Measurements from ENCODE around the gene AMMECR1.

Gene AMMECR1

DNA sequence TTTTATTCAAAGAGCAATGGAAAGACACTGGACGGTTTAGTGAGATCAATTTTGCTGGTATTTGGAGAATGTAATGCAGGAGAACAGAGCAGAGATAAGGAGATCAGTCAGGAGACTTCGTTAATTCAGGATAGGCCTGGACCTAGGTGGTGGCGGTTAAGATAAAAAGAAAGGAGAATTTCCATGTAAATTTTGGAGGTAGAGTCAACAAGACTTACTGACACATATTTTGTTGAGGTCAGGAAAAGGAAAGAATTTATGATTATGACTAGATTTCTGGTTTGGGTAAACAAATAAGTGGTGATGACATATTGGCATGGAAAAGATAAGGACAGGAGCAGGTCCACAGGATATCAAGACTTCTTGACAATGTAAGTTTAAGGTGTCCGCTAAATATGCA is 8.8 kb upstream of the AMMECR1 start:
- TF ChIP-seq, protein P1, sequence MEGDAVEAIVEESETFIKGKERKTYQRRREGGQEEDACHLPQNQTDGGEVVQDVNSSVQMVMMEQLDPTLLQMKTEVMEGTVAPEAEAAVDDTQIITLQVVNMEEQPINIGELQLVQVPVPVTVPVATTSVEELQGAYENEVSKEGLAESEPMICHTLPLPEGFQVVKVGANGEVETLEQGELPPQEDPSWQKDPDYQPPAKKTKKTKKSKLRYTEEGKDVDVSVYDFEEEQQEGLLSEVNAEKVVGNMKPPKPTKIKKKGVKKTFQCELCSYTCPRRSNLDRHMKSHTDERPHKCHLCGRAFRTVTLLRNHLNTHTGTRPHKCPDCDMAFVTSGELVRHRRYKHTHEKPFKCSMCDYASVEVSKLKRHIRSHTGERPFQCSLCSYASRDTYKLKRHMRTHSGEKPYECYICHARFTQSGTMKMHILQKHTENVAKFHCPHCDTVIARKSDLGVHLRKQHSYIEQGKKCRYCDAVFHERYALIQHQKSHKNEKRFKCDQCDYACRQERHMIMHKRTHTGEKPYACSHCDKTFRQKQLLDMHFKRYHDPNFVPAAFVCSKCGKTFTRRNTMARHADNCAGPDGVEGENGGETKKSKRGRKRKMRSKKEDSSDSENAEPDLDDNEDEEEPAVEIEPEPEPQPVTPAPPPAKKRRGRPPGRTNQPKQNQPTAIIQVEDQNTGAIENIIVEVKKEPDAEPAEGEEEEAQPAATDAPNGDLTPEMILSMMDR (IDR thresholded peaks at IDR 0.05; ENCODE audit: low read depth, low read length, missing control alignments), result no peak
- in situ Hi-C loops (cut with HindIII; ENCODE audit: low pct_ligation_motif_present, low sequenced_read_pairs), result no loop called here
- H3K36me3 ChIP-seq (replicated peaks), result no peaks in the 10 kb centered on the region
- no peak overlapping the region for H3K4me3 ChIP-seq (ENCODE audit: low read depth, low read length)
- H3K27ac ChIP-seq, result no peak overlapping the region
- no peaks in the 10 kb centered on the region for H3K27me3 ChIP-seq (replicated peaks)
- DNase-seq, result no peak

DNA sequence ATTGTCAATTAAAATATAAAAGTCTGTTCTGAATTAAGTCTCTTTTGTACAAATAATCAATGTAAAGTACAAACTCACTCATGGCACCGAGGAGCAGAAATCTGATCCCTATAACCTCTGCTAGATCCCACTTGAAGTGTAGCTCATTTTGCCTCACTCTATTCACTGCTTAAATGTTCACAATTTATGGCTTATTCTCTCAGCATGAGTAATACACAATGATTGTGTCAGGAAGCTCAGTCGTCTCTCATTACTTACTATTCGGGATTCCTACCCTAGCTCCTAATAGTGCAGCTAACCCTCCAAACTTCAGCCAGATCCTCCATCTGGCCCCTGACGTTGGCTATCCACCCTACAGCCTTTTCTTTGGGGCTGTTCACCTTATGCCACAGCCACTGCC is 4.7 kb upstream of the AMMECR1 start:
- TF ChIP-seq, protein P1 (IDR thresholded peaks at IDR 0.05; ENCODE audit: low read depth, low read length, missing control alignments), result no peak
- in situ Hi-C loops (cut with HindIII; ENCODE audit: low pct_ligation_motif_present, low sequenced_read_pairs), result no loop called here
- H3K36me3 ChIP-seq (replicated peaks), result no peaks in the 10 kb centered on the region
- no peak overlapping the region for H3K27ac ChIP-seq
- H3K27me3 ChIP-seq (replicated peaks), result no peaks in the 10 kb centered on the region
- no peak overlapping the region for H3K4me3 ChIP-seq (ENCODE audit: low read depth, low read length)
- DNase-seq, result no peak

DNA sequence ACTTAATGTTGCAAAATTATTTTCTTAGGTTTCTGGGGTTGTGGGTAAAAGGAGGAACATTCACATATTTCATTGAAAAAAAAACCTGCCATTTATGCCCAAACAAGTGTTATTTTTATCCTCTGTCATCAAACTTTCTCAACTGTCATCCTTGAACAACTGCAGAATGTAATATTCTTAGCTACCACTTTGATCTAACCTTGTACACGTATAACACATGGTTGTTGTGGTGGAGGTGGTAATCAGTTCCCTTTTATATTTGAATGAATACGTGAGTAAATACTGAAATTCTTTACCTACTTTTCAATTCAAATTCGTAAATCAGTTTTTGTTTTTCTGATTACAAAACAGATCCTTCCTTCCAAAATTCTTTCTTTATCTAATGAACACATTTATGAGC is 3.8 kb upstream of the AMMECR1 start:
- no peak overlapping the region for H3K27ac ChIP-seq
- no peak overlapping the region for H3K4me3 ChIP-seq (ENCODE audit: low read depth, low read length)
- H3K27me3 ChIP-seq (replicated peaks), result no peaks in the 10 kb centered on the region
- in situ Hi-C loops (cut with HindIII; ENCODE audit: low pct_ligation_motif_present, low sequenced_read_pairs), result no loop called here
- TF ChIP-seq, protein P1 (IDR thresholded peaks at IDR 0.05; ENCODE audit: low read depth, low read length, missing control alignments), result no peak
- H3K36me3 ChIP-seq (replicated peaks), result no peaks in the 10 kb centered on the region
- no peak for DNase-seq

DNA sequence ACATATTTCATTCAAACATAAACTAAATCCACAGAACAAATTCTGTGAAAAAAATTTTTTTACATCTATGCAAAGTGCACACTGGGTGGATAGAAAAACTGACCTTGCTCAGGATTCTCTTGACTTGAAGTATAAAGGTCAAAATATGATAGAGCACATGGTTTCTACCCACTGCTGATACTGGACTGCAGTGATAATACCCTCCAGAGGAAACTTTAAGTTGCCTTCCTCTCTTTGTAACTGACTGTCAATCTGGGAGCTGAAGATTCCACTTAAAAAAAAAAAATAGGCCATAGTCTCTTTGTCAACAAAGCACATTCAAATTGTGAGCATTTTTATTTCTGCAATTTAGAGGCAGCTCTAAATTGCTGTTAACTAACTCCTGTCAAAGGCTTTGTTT is 3.2 kb upstream of the AMMECR1 start:
- in situ Hi-C loops (cut with HindIII; ENCODE audit: low pct_ligation_motif_present, low sequenced_read_pairs), result no loop called here
- TF ChIP-seq, protein P1 (IDR thresholded peaks at IDR 0.05; ENCODE audit: low read depth, low read length, missing control alignments), result no peak
- H3K27ac ChIP-seq, result no peak overlapping the region
- no peak overlapping the region for H3K4me3 ChIP-seq (ENCODE audit: low read depth, low read length)
- no peaks in the 10 kb centered on the region for H3K36me3 ChIP-seq (replicated peaks)
- no peak for DNase-seq
- no peaks in the 10 kb centered on the region for H3K27me3 ChIP-seq (replicated peaks)

DNA sequence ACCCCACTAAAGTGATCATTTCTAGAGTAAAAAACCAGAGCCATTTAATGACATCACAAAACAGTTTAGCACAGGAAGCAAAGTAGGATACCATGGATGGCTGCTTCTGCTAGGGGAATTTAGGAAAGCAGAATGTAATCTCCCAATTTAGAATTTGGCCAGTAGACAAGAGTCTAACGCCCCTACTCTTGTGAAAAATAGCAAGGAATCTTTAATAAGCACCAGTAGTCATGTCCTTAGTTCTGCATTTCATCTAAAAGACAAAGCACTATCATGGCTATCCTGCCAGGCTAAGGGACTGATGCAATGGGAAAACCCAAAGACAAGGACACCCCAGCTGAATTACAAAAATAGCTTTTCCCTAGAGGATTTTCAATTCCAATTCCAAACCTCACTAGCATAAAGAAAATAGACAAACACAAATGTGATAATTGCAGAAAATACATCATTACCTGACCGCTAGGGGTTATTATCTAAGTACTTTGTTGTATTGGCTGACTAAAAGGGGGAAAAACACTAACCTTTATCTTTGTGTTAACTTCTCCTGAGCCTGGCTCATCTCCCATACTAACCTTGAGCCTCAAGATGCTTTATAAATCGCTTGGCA is 2.6 kb upstream of the AMMECR1 start:
- in situ Hi-C loops (cut with HindIII; ENCODE audit: low pct_ligation_motif_present, low sequenced_read_pairs), result no loop called here
- TF ChIP-seq, protein P1 (IDR thresholded peaks at IDR 0.05; ENCODE audit: low read depth, low read length, missing control alignments), result no peak
- Histone ChIP-seq H3K27me3 (replicated peaks) (no peaks in the 10 kb centered on the region), H3K27ac (no peak overlapping the region), H3K4me3 (ENCODE audit: low read depth, low read length) (no peak overlapping the region), H3K36me3 (replicated peaks) (no peaks in the 10 kb centered on the region)
- DNase-seq, result no peak

DNA sequence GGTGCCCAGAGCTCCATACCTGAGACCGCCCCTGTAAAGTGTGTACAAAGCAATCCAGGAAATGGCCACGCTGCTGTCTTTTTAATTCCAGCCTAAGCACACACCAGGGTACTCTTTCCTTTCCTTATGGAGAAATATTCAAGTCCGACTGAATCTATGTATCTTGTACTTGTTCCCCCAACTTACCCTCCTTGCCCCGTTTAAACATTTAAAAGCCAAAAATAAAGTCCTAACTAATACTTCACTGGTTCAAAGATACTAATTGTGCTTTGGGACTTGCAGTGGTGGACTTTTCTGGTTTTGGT is 731 bp upstream of the AMMECR1 start:
- TF ChIP-seq, protein P1 (IDR thresholded peaks at IDR 0.05; ENCODE audit: low read depth, low read length, missing control alignments), result no peak
- H3K4me3 ChIP-seq (ENCODE audit: low read depth, low read length), result peak overlapping the region; percentile 64
- no peaks in the 10 kb centered on the region for H3K36me3 ChIP-seq (replicated peaks)
- in situ Hi-C loops (cut with HindIII; ENCODE audit: low pct_ligation_motif_present, low sequenced_read_pairs), result no loop called here
- H3K27ac ChIP-seq, result peak overlapping the region; percentile 84
- no peaks in the 10 kb centered on the region for H3K27me3 ChIP-seq (replicated peaks)
- no peak for DNase-seq

Measured in brain microvascular endothelial cell (primary cell).